ENCODE measurements around the gene KCTD10.

The KCTD10 gene

GRCh38 chr12:109467978-109468676 is 9.0 kb downstream of the KCTD10 start:
- no peak for DNase-seq

- DNase-seq: no peak
Observed at GRCh38 chr12:109466821-109467220, 10.3 kb downstream of the KCTD10 start.

GRCh38 chr12:109466305-109466704 is 10.8 kb downstream of the KCTD10 start:
- no peak for DNase-seq

GRCh38 chr12:109464642-109465351 is 12.3 kb downstream of the KCTD10 start:
- DNase-seq: no peak

- DNase-seq: no peak
Observed at GRCh38 chr12:109463756-109464155, 13.3 kb downstream of the KCTD10 start.

GRCh38 chr12:109462868-109463692 is 14.0 kb downstream of the KCTD10 start:
- DNase-seq: no peak

- DNase-seq: no peak
Observed at GRCh38 chr12:109461846-109462756, 15.0 kb downstream of the KCTD10 start.

- DNase-seq: no peak
Observed at GRCh38 chr12:109461049-109461845, 15.9 kb downstream of the KCTD10 start.

GRCh38 chr12:109460538-109460937 is 16.6 kb downstream of the KCTD10 start:
- DNase-seq: no peak

GRCh38 chr12:109459247-109459646 is 17.9 kb downstream of the KCTD10 start:
- DNase-seq: no peak

- no peak for DNase-seq
Observed at GRCh38 chr12:109458771-109459208, 18.3 kb downstream of the KCTD10 start.

- no peak for DNase-seq
Observed at GRCh38 chr12:109458086-109458485, 19.0 kb downstream of the KCTD10 start.

GRCh38 chr12:109455706-109456105 is 21.4 kb downstream of the KCTD10 start:
- DNase-seq: no peak

- DNase-seq: no peak
Observed at GRCh38 chr12:109452489-109452888, 24.6 kb downstream of the KCTD10 start.

- no peak for DNase-seq
Observed at GRCh38 chr12:109451400-109451799, 25.7 kb downstream of the KCTD10 start.

- no peak for DNase-seq
Observed at GRCh38 chr12:109450980-109451379, 26.1 kb downstream of the KCTD10 start.

- no peak for DNase-seq
Observed at GRCh38 chr12:109449845-109450532, 27.1 kb downstream of the KCTD10 start.

GRCh38 chr12:109448707-109449390 is 28.3 kb downstream of the KCTD10 start:
- no peak for DNase-seq

GRCh38 chr12:109448272-109448671 is 28.8 kb downstream of the KCTD10 start:
- no peak for DNase-seq

GRCh38 chr12:109447482-109447881 is 29.6 kb downstream of the KCTD10 start:
- no peak for DNase-seq

Data from NCI-H1436 (cell line).